Thoracic aorta (tissue), 2 donors: ENCODE results near the gene TMOD4. TPM values are rescaled to one million over a fixed set of nuclear protein-coding genes. Genes with fewer than 3 reads are reported as not detected.

Source experiments
- ATAC-seq: fragments of 150-250 bp; one replicate; pipeline ENCODE4 v1.8.0; 2017; ENCODE audit warnings: low read depth; ENCODE audit not compliant: insufficient number of reproducible peaks, low FRiP score
- DNase-seq: peaks from one replicate; pipeline ENCODE4 v3.0.0-alpha.2; 2020; ENCODE audit warnings: low spot score
- H3K27ac ChIP-seq, 2 donors: fragments of 200-600 bp; sonication (generic); 1 replicate in 1 of 2; 2 replicates in 1 of 2; pipeline ENCODE4 v1.5.1; 2016; ENCODE audit warnings: mild to moderate bottlenecking in 2 of 2, moderate library complexity in 2 of 2
- H3K27me3 ChIP-seq: fragments of 200-600 bp; sonication (generic); replicated peaks from 2 replicates; pipeline ENCODE4 v1.6.0; 2016; ENCODE audit warnings: mild to moderate bottlenecking; ENCODE audit not compliant: insufficient read depth
- H3K36me3 ChIP-seq: fragments of 200-600 bp; sonication (generic); one replicate; pipeline ENCODE4 v1.5.1; 2016
- H3K4me1 ChIP-seq, 2 donors: fragments of 200-600 bp; sonication (generic); 1 replicate in 1 of 2; 2 replicates in 1 of 2; pipeline versions ENCODE4 v1.5.1 to v1.6.0; 2016; ENCODE audit warnings: low read depth in 2 of 2, mild to moderate bottlenecking in 1 of 2; ENCODE audit not compliant: control insufficient read depth in 1 of 2
- H3K4me3 ChIP-seq: fragments of 200-600 bp; sonication (generic); 2 replicates; pipeline ENCODE4 v1.5.1; 2016; ENCODE audit warnings: mild to moderate bottlenecking
- H3K9me3 ChIP-seq: fragments of 200-600 bp; sonication (generic); 2 replicates; pipeline ENCODE4 v1.5.1; 2016
- CTCF ChIP-seq: fragments of 200-600 bp; sonication (generic); IDR thresholded peaks from one replicate; pipeline ENCODE4 v1.5.1; 2019; ENCODE audit warnings: antibody characterized with exemption
- total RNA-seq, 2 donors: library from RNA; depleted of rRNA; stranded (reverse); fragments of >200 nt; gene quantifications; one replicate each; pipeline versions ENCODE4 v1.1.0 to v1.2.3, GENCODE V29; 2016

TMOD4 gene
- total RNA-seq, 2 donors from 2014 or later = not detected

- no peaks in the 10 kb centered on the region for H3K9me3 ChIP-seq
- no peak for TF ChIP-seq CTCF
- H3K27me3 ChIP-seq = no peaks in the 10 kb centered on the region
- no peaks in the 10 kb centered on the region for H3K4me1 ChIP-seq
- no peak for DNase-seq
- H3K4me3 ChIP-seq = no peak overlapping the region
- H3K27ac ChIP-seq = no peak overlapping the region
- ATAC-seq = no peak
- no peaks in the 10 kb centered on the region for H3K36me3 ChIP-seq
These were observed 50.9 kb downstream of the TMOD4 start for GRCh38 chr1:151124763-151125403.

Other genes with a start within 250 kb of the TMOD4 start
- gene SETDB1, start 249.6 kb downstream of the TMOD4 start, total RNA-seq = 10 to 100 TPM; 38.9 to 42.7 TPM
- gene CERS2, start 201.1 kb downstream of the TMOD4 start, total RNA-seq = 100 to 1,000 TPM; 102 to 122 TPM
- not detected for gene ANXA9, start 193.7 kb downstream of the TMOD4 start, total RNA-seq
- gene MINDY1, start 169.1 kb downstream of the TMOD4 start, total RNA-seq = 10 to 100 TPM; 16.9 to 28.3 TPM
- gene PRUNE1, start 167.5 kb downstream of the TMOD4 start, total RNA-seq = 10 to 100 TPM; 16.5 to 21.3 TPM
- 1 to 10 TPM in 1 of 2 donors, under 1 TPM in 1; 0.14 to 2.6 TPM for gene BNIPL, start 139.4 kb downstream of the TMOD4 start, total RNA-seq
- 1 to 10 TPM; 5.0 to 5.3 TPM for gene C1orf56, start 128.2 kb downstream of the TMOD4 start, total RNA-seq
- 100 to 1,000 TPM in 1 of 2 donors, 10 to 100 TPM in 1; 66.2 to 134 TPM for gene CDC42SE1, start 116.4 kb downstream of the TMOD4 start, total RNA-seq
- 1 to 10 TPM; 1.2 to 3.1 TPM for gene MLLT11, start 115.6 kb downstream of the TMOD4 start, total RNA-seq
- gene GABPB2, start 105.2 kb downstream of the TMOD4 start, total RNA-seq = 10 to 100 TPM; 24.6 to 33.0 TPM
- gene SEMA6C, start 29.4 kb downstream of the TMOD4 start, total RNA-seq = 1 to 10 TPM; 6.3 to 6.8 TPM
- 10 to 100 TPM in 1 of 2 donors, 1 to 10 TPM in 1; 3.9 to 14.1 TPM for gene TNFAIP8L2, start 19.3 kb downstream of the TMOD4 start, total RNA-seq
- gene LYSMD1, start 10.1 kb downstream of the TMOD4 start, total RNA-seq = 1 to 10 TPM; 5.6 to 8.7 TPM
- 10 to 100 TPM; 19.1 to 27.7 TPM for gene SCNM1, start 9.8 kb downstream of the TMOD4 start, total RNA-seq
- gene VPS72, start 14.2 kb upstream of the TMOD4 start, total RNA-seq = 10 to 100 TPM; 32.5 to 39.7 TPM
- gene PIP5K1A, start 22.6 kb upstream of the TMOD4 start, total RNA-seq = 10 to 100 TPM; 49.7 to 97.6 TPM
- 10 to 100 TPM; 79.1 to 87.6 TPM for gene PSMD4, start 78.8 kb upstream of the TMOD4 start, total RNA-seq
- 10 to 100 TPM; 22.7 to 32.2 TPM for gene ZNF687, start 106.3 kb upstream of the TMOD4 start, total RNA-seq
- 10 to 100 TPM; 60.1 to 63.1 TPM for gene PI4KB, start 151.4 kb upstream of the TMOD4 start, total RNA-seq
- gene RFX5, start 171.3 kb upstream of the TMOD4 start, total RNA-seq = 10 to 100 TPM; 49.3 to 51.7 TPM
- gene SELENBP1, start 196.7 kb upstream of the TMOD4 start, total RNA-seq = 10 to 100 TPM; 41.8 to 67.6 TPM
- 100 to 1,000 TPM; 168 to 209 TPM for gene PSMB4, start 223.6 kb upstream of the TMOD4 start, total RNA-seq